Caki2 (cell line): ENCODE measurements around the gene DZANK1. TPM values are rescaled to one million over a fixed set of nuclear protein-coding genes. Genes with fewer than 3 reads are reported as not detected.

Experiments used
- total RNA-seq: library from RNA; depleted of rRNA; stranded (reverse); fragments of >200 nt; shearing (Covaris generic); gene quantifications from 2 replicates; pipeline ENCODE4 v1.2.3, GENCODE V29; 2014; ENCODE audit warnings: low replicate concordance; rRNA removed

DZANK1 gene
- total RNA-seq, 1 experiment from 2014 or later = 2.7 TPM

Other genes starting within 250 kb of the DZANK1 start
- 15.7 and 28.1 TPM in 2 replicates for gene ZNF133, start 178.5 kb downstream of the DZANK1 start, total RNA-seq
- gene POLR3F, start 360 bp upstream of the DZANK1 start, total RNA-seq = 4.2 and 7.8 TPM in 2 replicates
- 34.0 and 48.8 TPM in 2 replicates for gene RBBP9, start 30.2 kb upstream of the DZANK1 start, total RNA-seq
- 71.7 and 74.9 TPM in 2 replicates for gene SEC23B, start 40.9 kb upstream of the DZANK1 start, total RNA-seq
- gene SMIM26, start 100.4 kb upstream of the DZANK1 start, total RNA-seq = 145 and 161 TPM in 2 replicates
- gene DTD1, start 121.0 kb upstream of the DZANK1 start, total RNA-seq = 208 and 236 TPM in 2 replicates